ENCODE data around the gene HECW1.

Gene HECW1

GRCh38 chr7:43273939-43274719, 161.7 kb downstream of the HECW1 start:
- no peak for DNase-seq (ENCODE audit: low read depth)

- DNase-seq (ENCODE audit: low read depth) = no peak
Measured at GRCh38 chr7:43274752-43275151, 162.3 kb downstream of the HECW1 start.

- DNase-seq (ENCODE audit: low read depth) = no peak
Measured at GRCh38 chr7:43276547-43276946, 164.1 kb downstream of the HECW1 start.

GRCh38 chr7:43278088-43278644, 165.7 kb downstream of the HECW1 start:
- no peak for DNase-seq (ENCODE audit: low read depth)

- DNase-seq (ENCODE audit: low read depth) = no peak
Measured at GRCh38 chr7:43281268-43281667, 168.8 kb downstream of the HECW1 start.

DNA sequence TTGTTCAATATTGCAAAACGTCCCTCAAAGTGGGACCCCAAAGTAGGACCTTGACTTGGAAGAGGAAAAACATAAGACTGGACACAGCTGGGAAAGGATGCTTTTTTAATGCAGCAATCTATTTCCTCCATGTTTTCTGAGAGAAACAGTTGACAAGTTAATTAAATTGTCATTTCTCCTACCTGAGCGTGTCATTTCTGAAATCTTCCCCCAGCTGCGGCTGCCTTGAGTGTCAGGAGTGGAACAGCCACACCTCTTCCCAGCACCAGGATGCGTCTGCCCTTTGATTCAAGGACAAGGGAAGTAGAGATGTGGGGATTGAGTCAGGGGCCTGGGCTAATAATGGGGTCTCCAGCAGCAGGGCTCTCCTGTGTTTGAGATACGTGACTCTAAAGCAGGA, 171.3 kb downstream of the HECW1 start:
- no peak for DNase-seq (ENCODE audit: low read depth)

GRCh38 chr7:43289826-43290225, 177.4 kb downstream of the HECW1 start:
- DNase-seq (ENCODE audit: low read depth) = no peak

DNA sequence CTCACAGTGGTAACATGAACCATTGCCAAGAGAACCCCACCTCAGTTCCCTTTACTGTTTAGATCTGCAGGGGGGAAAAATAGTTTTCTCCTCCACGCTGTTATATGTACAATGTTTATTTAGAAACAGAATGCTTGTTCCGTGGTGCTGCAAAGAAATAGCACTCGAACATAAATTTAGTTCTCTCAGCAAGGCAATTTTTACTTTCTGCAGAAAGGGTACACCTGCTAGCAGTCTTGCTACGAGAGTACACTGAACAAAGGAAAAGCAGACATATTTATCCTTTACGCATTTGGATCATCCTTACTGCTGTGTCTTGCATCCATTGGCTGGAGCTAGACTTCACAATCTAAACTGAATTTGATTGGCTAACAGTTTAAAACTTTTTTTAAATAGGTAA, 178.5 kb downstream of the HECW1 start:
- no peak for DNase-seq (ENCODE audit: low read depth)

DNA sequence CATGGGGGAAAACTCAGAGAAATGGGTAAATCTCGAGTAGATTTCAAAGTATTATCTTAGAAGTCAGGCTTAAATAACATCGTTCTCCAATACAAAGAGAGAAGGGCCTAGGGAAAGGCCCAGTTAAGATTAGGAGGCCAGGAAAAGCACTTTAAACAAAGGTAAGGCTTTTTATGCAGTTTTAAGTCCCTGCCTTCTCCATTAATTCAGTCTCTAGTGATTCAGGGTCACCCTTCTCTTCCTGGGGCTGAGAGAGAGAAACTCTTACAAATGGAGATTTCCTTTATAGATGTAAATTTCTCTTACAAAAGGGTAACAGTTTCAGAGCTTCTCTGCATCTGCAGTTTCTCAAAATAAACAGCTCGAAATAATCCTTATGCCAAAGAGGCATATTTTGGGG, 179.3 kb downstream of the HECW1 start:
- DNase-seq (ENCODE audit: low read depth) = no peak

DNA sequence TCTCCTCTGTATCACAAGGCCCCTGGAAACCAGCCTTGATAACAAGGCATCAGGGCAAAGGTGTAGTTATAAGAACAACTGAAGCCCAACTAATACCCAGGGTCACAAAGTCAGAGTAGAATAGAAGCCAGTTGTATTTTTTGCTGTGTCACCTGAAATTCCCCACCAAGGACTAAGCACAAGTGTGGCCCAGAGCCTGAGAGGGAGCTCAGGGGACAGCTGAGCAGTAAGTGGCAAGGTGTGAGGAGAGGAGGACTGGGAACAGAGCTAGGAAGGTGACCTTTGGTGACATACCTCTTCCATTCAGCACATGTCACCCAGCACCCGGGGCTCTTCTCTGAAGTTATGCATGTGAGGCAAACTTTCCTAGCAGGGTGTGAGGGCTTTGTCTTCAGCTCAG, 179.9 kb downstream of the HECW1 start:
- no peak for DNase-seq (ENCODE audit: low read depth)

GRCh38 chr7:43294080-43294630, 181.7 kb downstream of the HECW1 start:
- DNase-seq (ENCODE audit: low read depth) = no peak

- DNase-seq (ENCODE audit: low read depth) = no peak
Measured at GRCh38 chr7:43295429-43295828, 183.0 kb downstream of the HECW1 start.

DNA sequence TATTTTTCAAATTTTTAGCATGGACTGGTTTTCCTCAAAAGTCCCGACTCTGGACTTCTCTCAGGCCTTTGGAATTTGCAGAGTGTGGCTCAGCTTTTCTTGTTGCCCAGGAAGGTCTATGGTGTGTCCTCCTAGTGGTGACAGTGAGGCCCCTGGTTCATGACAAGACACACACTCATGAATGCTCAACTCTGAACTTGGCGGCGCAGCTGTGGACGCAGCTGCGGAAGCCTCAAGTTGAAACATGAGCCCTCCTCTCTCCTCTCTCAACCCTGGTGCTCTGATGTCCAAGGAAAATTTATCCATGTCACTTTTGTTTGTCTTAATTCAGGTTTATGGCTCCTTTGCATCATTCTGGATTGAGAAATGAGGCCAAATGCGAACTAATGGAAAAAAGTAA, 183.9 kb downstream of the HECW1 start:
- no peak for DNase-seq (ENCODE audit: low read depth)

GRCh38 chr7:43298617-43299016, 186.2 kb downstream of the HECW1 start:
- no peak for DNase-seq (ENCODE audit: low read depth)

GRCh38 chr7:43300121-43300520, 187.7 kb downstream of the HECW1 start:
- no peak for DNase-seq (ENCODE audit: low read depth)

DNA sequence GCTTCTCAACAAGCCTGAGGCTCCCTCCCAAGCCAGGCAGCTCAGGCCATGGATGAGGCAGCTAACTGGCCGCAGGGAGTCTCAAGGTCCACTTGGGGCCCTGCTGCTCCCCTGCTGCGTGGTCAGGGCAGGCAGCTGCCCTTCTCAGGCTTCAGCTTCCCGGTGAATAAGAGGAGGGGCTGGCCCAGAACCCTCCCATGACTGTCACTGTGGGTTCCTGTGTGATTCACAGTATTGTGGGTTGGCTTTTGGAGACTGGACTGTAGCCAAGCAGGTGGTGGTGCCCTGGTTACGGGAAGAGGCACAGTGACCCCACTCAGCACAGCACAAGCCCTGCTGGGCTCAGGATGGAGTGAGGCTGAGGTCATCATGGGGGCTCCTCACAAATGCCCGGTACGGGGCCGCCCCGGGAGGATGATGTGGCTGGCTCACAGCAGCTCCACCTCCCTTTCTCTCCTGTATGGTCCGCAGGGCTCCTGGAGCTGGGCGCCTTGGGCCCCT, 189.8 kb downstream of the HECW1 start:
- DNase-seq (ENCODE audit: low read depth) = no peak

- DNase-seq (ENCODE audit: low read depth) = no peak
Measured at GRCh38 chr7:43302773-43303460, 190.5 kb downstream of the HECW1 start.

DNA sequence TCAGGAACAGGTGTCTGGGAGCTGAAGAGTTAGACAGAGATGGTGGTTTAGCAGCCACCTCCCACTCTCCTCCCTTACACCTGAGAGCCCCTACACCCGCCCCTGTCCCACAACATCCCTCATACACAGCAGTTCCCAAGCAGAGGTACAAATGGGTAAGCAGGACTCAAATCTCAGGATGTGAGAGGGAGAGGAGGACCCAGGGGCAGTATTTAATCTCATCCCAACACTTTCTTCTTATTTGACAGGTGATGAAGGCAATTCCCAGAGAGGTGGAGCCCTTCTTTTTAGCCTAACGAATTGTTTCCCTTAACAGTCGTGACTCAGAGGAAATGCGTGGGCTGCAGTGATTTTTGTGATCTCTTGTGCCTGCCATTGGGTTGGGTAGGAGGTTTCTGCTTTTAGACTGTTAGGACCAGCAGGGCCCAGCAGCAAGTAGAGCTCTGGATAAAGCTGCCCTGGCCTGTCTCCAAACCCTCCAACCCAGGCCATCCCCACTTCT, 191.3 kb downstream of the HECW1 start:
- no peak for DNase-seq (ENCODE audit: low read depth)

GRCh38 chr7:43306404-43306803, 194.0 kb downstream of the HECW1 start:
- DNase-seq (ENCODE audit: low read depth) = no peak

DNA sequence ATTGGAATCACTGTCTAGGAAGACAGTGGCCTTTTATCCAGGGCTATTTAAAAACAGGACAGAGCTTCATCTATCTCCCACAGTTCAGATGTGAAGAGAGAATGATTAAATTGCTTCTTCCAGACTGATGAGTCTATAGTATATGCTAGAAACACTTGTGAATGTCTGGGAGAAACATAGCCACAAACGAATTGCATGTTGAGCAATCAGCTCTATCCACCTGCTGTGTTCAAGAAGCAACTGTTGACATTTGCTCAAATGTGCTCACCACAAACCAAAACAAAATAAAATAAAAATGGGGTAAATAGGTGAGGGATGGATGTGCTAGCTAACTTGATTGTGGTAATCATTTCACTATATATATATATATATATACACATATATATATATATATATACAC, 195.1 kb downstream of the HECW1 start:
- DNase-seq (ENCODE audit: low read depth) = no peak

DNA sequence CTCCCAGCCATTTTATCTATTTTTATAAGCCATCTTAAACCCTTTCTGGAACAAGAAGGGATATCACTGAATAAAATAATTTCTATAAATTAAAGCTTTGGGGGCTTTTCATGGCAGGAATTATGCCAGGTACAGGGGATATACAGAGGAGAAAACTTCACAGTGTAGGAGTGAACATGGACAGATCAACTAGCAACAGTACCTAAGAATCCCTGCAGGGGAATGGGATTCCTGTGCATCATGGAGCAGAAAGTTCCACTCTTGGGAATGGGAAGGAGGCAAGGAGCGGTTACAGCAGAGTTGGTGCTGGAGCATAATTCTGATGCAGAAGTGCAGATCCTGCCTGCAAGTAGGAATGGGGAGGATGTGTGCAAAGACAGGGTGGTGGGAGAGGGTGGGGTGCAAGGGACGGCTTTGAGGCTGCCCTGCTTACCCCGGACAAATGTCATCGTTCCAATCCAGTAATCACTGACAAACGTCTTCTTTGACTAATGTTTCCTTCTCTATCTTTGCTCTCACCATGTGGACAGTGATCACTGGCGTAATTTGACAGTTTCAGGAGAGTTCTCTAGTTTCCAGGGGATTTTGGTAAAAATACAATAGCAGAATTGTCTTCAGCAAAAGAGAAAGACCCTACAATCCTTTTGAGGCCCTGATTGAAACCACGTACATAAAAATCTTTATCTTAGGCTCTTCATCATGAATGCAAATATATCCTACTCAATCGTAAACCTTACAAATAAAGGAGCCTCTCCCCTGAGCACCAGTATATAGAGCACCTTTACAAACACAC, 196.7 kb downstream of the HECW1 start:
- DNase-seq (ENCODE audit: low read depth) = no peak

GRCh38 chr7:43309706-43310022, 197.2 kb downstream of the HECW1 start:
- no peak for DNase-seq (ENCODE audit: low read depth)

Data from stimulated activated CD8-positive, alpha-beta memory T cell treated with anti-CD3 and anti-CD28 coated beads, Interleukin-12 subunit alpha, Interleukin-12 subunit beta, amount 100 ng/mL, for 4 hours (primary cell).